ENCODE results near the gene TNRC6C.

Gene TNRC6C

DNA sequence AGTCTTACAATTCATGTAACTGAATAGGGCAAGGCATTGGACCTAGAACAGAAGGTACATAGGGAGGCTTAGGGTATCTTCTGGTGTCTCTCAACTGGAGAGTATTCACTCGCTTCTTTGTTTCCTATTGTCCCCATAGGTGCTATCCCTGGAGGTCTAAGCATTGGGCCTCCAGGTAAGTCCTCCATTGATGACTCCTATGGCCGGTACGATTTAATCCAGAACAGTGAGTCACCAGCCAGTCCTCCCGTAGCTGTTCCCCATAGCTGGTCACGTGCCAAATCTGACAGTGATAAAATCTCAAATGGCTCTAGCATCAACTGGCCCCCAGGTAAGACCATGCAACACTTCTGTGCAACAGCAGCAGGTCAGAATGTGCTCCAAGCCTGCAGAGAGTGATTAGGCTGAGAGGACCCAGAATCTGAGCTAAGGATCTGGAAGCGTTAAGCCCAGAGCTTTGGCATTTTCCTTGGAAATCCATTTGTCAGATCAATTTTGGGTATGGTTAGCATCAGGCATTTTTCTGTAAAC, 134.4 kb downstream of the TNRC6C start:
- DNase-seq = no peak

DNA sequence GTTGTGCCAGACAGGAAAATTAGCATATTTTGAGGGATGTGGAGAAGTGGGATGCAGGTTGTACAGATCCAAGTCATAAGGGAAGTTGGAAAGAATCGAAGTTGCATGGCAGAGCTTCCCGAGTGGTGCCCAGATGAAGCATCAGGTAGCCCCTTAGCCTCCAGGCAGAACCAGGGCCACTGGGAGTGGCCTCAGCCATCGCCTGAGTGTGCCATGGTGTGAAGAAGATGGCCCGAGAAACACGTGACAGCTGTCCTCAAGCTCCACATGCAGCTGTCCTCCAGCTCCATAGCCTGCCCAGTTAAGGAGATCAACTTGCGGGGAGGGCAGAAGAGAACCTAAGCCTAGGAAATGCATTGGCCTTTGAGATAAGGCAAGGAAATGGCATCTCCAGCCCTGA, 136.5 kb downstream of the TNRC6C start:
- DNase-seq = no peak

DNA sequence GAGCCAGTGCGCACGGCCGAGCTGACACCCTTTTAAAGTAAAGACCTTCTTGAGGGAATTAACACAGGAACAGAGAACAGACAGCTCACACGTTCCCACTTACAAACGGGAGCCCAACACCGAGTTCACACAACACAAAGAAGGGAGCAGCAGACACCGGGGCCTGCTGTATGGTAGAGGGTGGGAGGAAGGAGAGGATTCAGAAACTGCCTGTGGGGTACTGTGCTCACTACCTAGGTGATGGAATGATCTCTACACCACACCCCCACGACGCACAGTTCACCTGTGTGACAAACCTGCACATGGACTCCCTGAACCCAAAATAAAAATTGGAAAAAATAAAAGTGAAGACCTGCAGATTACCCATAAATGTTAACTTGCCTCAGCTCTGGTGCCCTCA, 137.6 kb downstream of the TNRC6C start:
- DNase-seq = no peak

DNA sequence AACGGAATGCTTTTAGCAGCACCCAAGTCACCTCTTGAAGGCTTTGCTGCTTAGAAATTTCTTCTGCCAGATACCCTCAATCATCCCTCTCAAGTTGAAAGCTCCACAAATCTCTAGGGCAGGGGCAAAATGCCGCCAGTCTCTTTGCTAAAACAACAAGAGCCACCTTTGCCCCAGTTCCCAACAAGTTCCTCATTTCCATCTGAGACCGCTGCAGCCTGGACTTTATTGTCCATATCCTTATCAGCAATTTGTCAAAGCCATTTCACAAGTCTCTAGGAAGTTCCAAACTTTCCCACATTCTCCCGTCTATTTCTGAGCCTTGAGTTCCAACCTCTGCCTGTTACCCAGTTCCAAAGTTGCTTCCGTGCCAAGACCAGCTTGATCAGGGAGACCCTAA, 142.6 kb downstream of the TNRC6C start:
- no peak for DNase-seq

- DNase-seq = no peak
Observed at GRCh38 chr17:78101542-78101941, 143.0 kb downstream of the TNRC6C start.

DNA sequence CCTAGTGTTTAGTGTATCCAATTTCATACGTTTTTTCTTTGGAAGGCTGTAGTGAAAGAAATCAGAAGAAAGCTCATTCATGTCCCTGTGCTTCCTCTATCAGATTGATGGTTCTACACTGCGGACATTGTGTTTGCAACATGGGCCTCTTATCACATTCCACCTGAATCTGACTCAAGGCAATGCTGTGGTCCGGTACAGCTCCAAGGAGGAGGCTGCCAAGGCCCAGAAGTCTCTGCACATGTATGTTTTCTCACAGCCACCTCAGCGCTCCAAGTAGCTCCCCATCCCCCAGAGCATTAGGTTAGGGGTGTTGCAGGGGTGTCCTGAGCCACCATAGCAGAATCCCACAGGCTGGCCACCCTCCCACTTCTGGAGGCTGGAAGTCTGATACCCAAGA, 144.8 kb downstream of the TNRC6C start:
- no peak for DNase-seq

DNA sequence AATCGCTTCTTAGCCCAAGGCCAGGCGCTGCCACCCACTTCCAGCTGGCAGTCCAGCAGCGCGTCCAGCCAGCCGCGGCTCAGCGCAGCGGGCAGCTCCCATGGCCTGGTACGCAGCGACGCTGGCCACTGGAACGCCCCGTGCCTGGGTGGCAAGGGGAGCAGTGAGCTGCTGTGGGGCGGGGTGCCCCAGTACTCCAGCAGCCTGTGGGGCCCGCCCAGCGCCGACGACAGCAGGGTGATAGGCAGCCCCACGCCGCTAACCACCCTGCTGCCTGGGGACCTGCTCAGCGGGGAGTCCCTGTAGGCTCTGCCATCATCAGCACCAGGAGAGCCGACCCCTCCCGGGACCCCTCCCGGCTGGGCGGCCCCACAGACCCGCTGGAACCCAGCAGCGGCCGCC, 146.0 kb downstream of the TNRC6C start:
- no peak for DNase-seq

DNA sequence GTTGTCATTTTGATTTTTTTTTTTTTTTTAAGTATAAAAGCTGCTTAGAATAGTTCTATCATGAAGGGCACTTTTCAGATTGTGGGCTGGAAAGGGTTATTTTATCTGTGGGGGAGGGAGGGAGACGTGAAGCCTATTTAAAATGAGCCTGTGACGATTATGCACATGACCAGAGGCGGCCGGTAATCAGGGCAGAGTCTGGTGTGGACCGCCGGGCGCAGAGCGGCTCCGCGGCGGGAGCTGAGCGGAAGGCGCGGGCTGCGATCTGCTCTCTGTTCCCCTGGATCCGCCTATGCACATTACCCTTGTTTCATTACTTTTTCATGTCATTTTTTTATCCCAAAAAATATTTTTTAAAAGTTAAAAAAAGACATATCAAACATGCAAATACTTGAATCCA, 146.6 kb downstream of the TNRC6C start:
- no peak for DNase-seq

- DNase-seq = no peak
Observed at GRCh38 chr17:78105551-78105950, 147.0 kb downstream of the TNRC6C start.

- no peak for DNase-seq
Observed at GRCh38 chr17:78106211-78106610, 147.7 kb downstream of the TNRC6C start.

DNA sequence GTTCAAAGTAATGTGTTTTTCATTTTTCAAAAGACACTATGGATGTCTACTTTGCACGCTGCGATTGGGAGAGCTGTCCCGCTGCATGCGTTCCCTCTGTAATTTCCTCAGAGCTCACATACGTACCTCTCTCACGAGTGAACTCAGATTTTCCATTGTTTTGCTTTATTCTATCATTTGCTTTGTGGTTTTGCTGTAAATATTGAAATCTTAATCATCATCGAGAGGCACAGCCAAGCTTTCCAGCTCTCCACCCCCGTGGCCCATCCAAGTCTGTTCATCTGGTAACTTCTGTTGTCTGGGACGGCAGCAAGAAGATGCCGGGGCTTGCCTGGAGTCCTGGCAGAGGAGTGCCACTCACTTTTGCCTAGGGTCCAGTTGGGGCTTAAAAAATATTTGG, 149.0 kb downstream of the TNRC6C start:
- DNase-seq = peak in 1 of 2 experiments; percentile 20

DNA sequence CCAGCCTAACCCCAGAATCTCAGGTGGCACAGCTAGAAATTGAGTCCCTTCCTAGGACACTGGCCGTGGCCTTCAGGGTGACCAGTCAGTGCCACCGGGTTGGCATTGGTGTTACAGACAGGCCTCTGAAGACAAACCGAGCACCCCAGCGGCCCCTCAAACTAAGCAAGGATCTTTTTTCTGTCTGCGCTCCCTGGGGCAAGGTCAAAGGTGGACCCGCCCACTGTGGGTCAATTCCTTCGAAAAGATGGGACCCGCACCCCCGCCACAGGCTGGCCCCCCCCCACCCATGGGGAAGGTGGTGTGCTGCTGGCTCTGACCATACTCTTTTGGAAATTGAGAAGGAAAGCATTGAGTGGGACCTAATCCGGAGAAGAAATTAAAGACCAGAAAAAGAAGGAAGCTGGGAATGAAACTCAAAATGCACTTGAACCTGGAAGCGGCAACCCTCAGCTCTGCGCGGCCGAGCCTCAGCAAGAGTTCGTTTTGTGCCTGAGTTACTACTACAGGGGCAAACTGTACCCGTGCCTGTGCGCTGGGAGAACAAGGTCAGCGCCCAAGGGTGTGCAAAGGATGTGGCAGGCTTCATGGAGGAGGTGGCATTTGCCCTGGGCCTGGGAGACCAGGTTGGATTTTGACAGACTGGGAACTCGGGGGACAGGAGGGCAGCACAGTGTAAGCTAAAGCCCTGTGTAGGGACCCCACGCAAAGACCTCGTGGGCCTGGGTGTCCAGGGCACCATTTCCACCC, 149.6 kb downstream of the TNRC6C start:
- no peak for DNase-seq

- no peak for DNase-seq
Observed at GRCh38 chr17:78108726-78109488, 150.4 kb downstream of the TNRC6C start.

DNA sequence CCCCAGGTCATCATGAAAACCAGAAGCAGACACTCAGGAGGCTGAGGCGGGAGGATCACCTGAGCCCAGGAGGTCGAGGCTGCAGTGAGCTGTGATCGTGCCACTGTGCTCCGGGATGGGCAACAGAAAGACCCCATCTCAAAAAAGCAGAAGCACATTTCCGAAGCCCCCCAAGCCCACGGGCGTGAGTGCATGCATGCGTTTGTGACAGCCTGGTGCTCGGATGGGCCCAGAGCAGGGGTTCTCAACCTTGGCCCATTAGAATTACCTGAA, 150.9 kb downstream of the TNRC6C start:
- DNase-seq = no peak

DNA sequence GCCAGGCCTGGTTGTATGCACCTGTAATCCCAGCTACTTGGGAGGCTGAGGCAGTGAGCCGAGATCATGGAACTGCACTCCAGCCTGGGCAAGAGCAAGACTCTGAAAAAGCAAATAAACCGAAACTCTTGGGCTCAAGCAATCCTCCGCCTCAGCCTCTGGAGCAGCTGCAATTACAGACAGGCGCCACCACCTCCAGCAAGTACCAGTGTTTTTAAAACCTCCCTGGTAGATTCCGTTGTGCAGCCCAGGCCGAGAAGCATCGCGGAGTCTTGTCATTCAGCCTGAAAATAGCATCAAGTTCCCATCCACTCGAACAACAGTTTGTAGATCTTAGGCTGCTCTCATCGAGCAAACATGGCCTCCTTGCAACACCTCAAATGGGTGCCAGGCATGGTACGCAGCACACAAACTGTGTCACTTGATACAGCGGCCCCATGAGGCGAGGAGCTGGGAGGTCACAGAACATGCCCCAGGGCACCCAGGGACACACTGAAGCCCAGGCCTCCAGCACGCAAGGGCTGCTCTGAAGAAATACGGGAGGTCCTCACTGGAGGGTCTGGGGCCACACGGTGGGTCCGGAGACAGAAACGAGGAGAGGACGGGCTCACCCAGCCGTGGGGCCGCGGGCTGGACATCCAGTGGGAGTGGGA, 152.0 kb downstream of the TNRC6C start:
- no peak for DNase-seq

GRCh38 chr17:78111016-78111726, 152.7 kb downstream of the TNRC6C start:
- no peak for DNase-seq

GRCh38 chr17:78111727-78112517, 153.4 kb downstream of the TNRC6C start:
- DNase-seq = no peak

- DNase-seq = peak; percentile 57 to 81
Observed at GRCh38 chr17:78112518-78113471, 154.3 kb downstream of the TNRC6C start.

GRCh38 chr17:78113804-78114785, 155.6 kb downstream of the TNRC6C start:
- no peak for DNase-seq

All from stimulated activated CD4-positive, alpha-beta T cell treated with anti-CD3 and anti-CD28 coated beads, Interleukin-4, amount 100 ng/mL, for 4 hours (primary cell).